AG20443 (cell line): ENCODE measurements around the gene LNPEP.
A peak's percentile ranks its signal among the peaks of the same experiment; 100 is the strongest.
"Not testable (repeated sequence)": the region's sequence is repeated elsewhere in the genome, so short reads cannot be mapped to it uniquely, and the experiment has no call there.

Source experiments
- DNase-seq: peaks from one replicate; pipeline ENCODE4 v3.0.0; 2012; ENCODE audit warnings: low spot score, mixed read lengths

The LNPEP gene

DNA sequence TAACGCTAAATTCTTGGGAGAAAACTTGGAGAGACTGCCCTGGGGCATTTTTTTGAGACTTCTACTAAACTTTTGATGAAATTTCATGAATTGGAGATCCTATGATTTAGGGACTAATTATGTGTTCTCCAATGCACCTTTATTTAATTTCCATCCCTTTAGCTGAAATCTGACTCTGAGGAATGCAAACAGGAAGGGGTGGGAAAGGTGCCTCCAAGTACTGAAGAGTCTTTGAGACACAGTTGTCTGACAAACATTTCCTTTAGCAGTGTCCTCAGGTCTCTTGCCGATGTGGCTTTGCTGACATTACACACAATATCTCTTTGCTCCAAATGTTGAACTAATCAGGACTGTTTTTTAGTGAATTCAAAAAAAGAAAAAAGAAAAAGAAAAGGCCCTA is 129.6 kb downstream of the LNPEP start:
- no peak for DNase-seq

DNA sequence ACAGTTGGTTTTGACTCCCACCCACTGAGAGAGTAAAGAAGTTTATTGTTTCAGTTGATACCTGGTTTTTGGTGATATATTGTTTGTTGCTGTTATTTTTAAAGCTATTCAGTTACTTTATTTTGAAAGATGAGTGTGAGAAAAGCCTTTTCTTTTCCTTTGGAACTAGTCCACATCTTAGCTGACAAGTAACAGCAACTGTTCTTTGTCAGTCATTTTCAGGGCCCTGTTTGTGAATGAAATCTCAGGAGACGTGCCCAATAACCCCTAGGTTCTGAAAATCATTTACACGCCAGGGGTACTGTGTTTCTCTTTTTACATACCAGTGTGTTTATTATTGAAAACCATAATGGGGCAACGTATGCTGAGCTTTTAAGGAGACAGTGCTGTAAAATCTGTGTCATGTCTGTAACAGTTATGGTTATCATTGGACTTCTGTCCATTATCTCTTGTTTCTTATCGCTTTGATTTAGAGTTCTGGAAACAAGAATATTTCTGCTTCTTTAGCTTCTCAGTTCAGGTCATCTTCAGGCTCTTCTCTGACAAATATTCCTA is 131.5 kb downstream of the LNPEP start:
- no peak for DNase-seq

DNA sequence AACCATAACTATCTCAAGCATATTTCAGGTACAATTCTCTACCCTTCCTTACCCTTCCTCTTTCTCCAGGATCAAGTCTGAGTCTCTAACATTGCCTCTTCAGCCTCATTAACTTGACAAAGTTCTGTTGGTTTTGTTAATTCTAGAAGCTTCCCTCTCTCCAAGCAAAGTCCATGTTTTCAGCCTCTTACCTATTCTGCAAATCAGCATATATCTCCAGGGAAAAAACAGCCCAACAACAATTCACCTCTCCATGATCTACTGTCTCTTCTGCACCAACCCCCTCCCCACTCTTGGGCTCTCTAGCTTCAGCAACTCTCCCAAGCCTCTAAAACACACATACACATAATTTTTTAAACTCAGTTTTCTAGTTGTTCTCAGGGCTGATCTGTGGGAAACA is 134.4 kb downstream of the LNPEP start:
- no peak for DNase-seq

DNA sequence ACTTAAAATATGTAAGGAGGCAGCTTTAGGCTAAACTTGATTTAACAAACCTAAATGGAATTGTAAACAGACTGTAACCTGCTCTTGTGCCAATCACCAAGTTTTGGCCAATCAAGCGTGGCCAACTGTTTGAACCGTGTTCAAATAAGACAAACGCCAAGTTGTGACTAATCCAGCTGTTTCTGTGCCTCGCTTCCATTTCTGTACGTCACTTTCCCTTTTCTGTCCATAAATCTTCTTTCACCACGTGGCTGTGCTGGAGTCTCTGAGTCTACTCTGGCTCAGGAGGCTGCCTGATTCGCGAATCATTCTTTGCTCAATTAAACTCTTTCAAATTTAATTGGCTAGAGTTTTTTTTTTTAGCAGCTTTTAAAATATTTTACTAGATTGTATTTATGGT is 135.2 kb downstream of the LNPEP start:
- peak; percentile 29 for DNase-seq

DNA sequence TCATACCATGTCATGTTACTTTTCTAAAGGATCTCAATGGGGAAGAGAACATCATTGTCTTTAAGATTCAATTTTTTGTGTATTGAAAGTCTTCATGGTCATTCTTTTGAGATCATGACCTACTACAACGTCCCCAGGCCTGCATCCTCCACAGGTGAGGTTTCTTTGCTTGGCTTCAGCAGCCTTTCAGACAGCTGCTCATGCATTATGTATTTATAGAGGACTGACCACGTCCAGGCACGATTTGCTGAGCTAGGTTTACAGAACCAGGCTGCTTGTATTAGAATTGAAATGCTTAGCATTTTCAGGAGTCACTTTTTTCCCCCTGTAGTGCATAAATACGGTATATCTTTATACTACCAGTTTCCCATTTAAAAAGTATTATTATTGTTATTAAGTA is 136.1 kb downstream of the LNPEP start:
- DNase-seq: no peak

DNA sequence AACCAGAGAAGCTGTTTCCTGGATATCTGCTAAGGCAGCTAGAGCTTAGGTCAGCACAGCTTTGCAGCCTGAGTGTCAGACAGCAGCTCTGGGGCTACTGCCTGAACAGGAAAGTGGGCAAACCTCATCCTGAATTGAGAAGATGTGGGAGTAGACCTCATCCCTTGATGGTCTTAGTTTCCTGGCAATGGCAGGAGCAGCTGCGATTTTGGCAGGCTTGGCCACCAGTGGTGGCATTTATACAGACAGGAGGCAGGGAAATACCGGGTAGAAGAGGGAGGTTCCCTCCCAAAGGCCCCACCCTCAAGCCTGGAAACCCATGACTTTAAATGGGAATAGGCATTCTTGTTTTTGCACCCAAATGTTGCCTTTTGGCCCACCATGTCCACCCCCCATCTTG is 136.8 kb downstream of the LNPEP start:
- no peak for DNase-seq

DNA sequence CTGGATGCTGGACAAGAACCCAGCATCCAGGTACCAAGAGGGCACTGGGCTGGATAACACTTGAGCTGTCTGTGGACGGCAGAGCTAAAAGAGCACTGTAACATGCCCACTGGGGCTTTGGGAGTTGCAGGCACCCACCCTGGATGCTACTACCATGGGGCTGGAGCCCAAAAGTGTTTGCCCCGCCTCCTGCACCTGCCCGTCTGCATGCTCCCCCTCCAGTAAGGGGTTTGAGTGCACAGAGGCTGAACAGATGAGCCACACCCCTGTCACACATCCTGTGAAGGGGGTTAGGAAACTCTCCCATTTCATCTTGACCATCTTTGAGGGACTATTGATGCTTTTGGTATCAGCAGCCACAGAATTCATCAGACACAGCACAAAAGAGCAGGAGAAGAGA is 137.5 kb downstream of the LNPEP start:
- DNase-seq: no peak

DNA sequence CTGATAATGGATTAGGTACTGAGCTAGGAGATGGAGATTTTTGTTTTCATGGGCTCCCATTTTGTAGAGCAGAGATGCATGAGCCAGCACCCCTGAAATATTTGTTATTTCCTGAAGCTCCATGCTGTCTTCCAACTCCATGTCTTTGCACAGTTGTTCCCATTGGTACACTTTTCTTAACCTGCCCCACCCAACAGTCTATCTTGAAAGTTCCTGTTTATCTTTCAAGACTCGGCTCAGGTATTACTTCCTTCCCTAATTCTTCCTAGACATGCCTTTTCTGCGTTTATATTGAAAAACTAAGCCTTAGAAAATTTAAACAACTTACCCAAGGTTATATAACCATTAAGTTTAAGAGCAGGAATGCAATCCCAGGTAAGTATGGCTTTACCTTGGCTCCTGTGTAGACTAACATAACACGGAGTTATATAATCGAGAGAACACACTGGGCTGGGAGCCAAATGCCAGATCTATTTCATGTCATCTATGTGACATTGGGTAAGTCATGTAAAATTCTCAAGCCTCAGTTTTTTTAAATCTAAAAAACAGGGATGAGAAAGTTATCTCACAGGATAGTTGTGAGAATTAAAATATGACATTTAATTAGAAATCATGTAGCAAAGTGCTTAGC is 139.1 kb downstream of the LNPEP start:
- no peak for DNase-seq

DNA sequence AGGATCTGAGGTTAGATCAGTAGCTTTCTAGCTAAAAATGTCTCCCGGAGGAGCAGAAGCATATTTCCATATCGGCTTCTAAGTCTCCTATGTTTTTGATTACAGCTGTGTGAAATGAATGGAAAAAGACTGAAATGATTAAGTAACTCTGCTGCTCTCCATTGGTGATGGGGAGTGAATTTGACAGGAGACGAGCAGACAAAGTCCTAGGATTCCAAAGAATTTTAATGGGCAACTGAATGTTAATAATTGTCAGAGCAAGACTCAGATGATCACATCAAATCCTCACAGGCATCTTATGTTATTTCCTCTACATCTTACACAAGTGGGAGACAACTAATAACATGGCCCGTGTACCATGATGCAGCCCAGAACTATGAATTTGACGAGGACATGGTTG is 139.8 kb downstream of the LNPEP start:
- DNase-seq: no peak

DNA sequence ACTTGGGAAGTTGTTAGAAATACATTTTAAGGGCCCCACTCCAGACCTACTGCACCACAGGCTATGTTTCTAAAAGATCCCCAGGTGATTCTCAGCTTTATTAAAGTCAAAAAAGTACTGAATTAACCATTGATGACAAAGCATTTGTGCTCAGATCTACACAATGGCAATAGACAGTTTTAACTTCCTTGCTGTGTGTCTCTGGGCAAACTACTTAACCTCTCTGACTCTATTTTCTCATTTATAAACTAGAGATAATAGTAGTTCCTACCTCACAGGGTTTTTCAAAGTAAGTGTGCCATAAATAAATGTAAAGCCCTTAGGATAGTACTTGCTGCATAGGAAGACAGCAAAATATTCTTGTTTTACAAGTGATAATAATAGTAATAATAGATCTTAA is 140.2 kb downstream of the LNPEP start:
- no peak for DNase-seq

DNA sequence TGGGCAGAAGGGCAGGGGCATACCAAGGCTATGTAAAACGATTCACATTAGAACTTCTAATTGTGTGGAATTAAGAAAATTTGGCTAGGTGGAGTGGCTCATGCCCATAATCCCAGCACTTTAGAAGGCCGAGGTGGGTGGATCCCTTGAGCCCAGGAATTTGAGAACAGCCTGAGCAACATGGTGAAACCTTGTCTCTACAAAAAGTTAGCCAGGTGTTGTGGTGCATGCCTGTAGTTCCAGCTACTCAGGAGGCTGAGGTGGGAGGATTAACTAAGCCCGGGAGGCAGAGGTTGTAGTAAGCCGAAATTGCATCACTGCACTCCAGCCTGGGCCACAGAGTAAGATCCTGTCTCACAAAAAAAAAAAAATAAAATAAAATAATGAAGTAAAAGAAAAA is 141.4 kb downstream of the LNPEP start:
- DNase-seq: no peak

DNA sequence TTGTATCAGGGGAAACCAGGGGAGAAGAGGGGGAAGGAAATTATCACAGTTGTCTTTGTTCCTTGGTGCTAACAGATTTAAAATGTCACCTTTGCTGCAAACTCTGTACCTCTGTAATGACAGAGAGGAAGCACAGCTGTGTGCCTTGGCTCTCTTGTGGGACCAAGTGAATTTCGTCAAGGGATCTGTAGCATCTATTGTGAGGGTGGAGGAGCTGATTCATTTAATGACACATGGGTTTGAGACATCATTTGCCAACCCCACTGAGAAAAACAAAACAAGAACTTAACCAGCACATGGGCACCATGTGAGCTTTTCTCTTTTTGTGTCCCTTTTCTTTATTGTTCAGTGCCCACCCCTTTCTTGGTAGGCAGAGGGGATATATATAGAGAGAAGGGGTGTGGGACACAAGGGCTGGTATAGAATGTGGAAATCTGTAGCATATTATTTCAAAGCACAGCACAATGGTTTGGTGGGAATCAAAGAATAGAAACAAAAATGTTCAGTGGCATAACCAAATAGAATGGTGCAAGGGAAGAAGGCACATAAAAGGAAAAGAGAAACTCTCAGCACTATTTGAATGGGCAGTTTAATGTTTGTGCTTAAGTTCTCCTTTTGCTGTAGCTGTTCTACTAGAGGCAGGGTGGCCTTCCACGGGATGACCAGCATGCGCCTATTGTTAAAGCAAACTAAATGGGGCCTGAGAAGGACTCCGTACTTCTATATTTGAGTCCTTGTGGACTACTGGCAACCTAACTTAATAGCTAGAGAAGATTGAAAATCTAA is 143.3 kb downstream of the LNPEP start:
- peak; percentile 22 for DNase-seq

DNA sequence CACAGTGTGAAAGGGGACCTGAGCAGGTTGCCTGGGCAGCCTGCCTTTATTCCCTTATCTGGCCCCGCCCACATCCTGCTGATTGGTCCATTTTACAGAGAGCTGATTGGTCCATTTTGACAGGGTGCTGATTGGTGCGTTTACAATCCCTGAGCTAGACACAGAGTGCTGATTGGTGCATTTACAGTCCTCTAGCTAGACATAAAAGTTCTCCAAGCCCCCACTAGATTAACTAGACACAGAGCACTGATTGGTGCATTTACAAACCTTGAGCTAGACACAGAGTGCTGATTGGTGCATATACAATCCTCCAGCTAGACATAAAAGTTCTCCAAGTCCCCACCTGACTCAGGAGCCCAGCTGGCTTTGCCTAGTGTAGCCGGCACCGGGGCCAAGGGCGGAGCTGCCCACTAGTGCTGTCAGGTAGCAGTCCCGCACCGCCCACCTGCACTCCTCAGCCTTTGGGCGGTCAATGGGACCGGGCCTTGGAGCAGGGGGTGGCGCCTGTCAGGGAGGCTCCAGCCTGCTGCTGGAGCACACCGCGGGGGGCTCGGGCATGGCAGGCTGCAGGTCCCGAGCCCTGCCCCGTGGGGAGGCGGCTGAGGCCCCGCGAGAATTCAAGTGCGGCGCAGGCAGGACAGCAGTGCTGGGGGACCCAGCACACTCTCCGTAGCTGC is 149.0 kb downstream of the LNPEP start:
- DNase-seq: not testable (repeated sequence)

DNA sequence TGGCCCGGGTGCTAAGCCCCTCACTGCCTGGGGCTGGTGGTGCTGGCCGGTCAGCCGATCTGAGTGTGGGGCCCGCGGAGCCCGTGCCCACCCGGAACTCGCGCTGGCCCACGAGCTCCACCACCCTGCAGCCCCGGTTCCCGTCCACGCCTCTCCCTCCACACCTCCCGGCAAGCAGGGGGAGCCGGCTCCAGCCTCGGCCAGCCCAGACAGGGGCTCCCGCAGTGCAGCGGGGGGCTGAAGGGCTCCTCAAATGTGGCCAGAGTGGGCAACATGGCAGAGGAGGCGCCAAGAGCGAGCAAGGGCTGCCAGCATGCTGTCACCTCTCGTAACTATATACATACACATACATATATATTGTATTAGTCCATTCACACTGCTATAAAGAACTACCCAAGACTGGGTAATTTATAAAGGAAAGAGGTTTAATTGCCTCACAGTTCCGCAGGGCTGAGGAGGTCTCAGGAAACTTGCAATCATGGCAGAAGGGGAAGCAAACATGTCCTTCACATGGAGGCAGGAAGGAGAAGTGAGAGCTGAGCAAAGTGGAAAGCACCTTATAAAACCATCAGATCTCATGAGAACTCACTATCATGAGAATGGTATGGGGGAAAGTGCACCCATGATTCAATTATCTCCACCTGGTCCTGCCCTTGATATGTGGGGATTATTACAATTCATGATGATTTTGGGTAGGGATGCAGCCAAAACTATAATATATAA is 149.7 kb downstream of the LNPEP start:
- no peak for DNase-seq
